Neutrophil (primary cell): Measurements from ENCODE around the gene CMTR1.
"Not testable (repeated sequence)": the region's sequence is repeated elsewhere in the genome, so short reads cannot be mapped to it uniquely, and the experiment has no call there.

Source experiments
- H3K27ac ChIP-seq: fragments of 200-600 bp; sonication (generic); 2 replicates; pipeline ENCODE4 v1.5.1; 2016; ENCODE audit warnings: mild to moderate bottlenecking, moderate library complexity
- H3K27me3 ChIP-seq: fragments of 200-600 bp; sonication (generic); 2 replicates; pipeline ENCODE4 v1.6.0; 2016; ENCODE audit warnings: mild to moderate bottlenecking
- H3K36me3 ChIP-seq: fragments of 200-600 bp; sonication (generic); 2 replicates; pipeline ENCODE4 v1.5.1; 2017
- H3K4me1 ChIP-seq, 2 experiments: fragments of 200-600 bp in 1 of 2; sonication (generic) in 1 of 2; 1 replicate in 1 of 2; 2 replicates in 1 of 2; pipeline versions ENCODE4 v1.5.1 to v1.6.1; 2013 to 2016; ENCODE audit warnings: low read depth in 1 of 2, low read length in 1 of 2, mild to moderate bottlenecking in 1 of 2, moderate library complexity in 1 of 2; ENCODE audit not compliant: control insufficient read depth in 1 of 2, insufficient read depth in 1 of 2
- H3K4me3 ChIP-seq, 2 experiments: fragments of 200-600 bp in 1 of 2; sonication (generic) in 1 of 2; 1 replicate in 1 of 2; 2 replicates in 1 of 2; pipeline ENCODE4 v1.5.1; 2013 to 2016; ENCODE audit warnings: low read depth in 1 of 2, low read length in 1 of 2, mild to moderate bottlenecking in 1 of 2, moderate library complexity in 1 of 2
- H3K9me3 ChIP-seq: fragments of 200-600 bp; sonication (generic); 2 replicates; pipeline ENCODE4 v1.5.1; 2016
- TF ChIP-seq, protein P1 (sequence below): fragments of 200-600 bp; sonication (generic); IDR thresholded peaks from 2 replicates; pipeline ENCODE4 v1.5.1; 2016; ENCODE audit warnings: antibody characterized with exemption

CMTR1 gene

DNA sequence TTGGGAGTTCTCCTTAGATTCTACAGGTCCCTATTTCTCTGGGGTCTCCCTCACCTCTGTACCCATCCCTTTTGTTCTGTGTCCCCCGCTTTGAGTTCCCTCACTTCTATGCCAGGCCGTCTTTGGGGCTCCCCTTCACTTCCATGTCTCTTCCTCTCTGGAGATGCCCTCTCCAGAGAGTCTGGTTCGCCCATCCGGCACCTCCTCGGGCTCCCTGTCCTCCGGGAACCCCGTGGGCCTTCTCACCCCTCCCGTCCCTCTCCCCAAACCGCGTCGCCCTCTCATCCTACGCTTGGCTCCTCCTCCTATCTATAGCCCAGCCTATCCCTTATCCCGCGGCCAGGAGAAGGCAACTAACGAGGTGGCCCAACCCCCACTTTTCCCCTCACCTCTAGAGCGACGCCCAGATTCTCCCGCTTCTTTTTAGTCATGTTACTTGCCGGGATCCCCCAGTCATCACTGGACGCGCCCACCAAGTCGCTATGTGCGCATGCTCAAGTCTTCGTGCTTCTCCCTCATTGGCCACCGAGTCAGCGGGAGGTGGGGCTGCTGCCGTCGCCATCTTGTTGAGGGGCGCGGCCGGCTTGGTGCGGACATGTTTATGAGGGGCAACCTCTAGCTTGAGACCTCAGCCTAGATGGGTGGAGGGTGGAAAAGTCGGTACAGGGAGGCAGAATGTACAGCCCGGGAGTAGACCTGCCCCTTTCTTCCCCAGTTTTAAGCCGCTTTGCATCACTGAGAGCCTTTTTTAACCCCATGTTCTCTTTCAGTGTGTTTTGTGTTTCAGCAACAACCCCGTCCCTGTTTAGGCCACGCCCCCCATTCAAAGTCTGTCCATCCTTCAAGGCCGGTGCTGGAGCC, 66.6 kb downstream of the CMTR1 start, which contains the start of gene CCDC167:
CCDC167 (minus strand) TSS at position 461 of the 861 bp plus-strand sequence; CDS start at position 431, 30 bp downstream.
- no peaks in the 10 kb centered on the region for H3K36me3 ChIP-seq
- peaks cover 28% of the 10 kb centered on the region for H3K27me3 ChIP-seq
- H3K9me3 ChIP-seq = no peaks in the 10 kb centered on the region
- H3K27ac ChIP-seq = peak within 1 kb of the TSS; percentile 0
- H3K4me1 ChIP-seq = peaks cover 3 to 6% of the 10 kb centered on the region in 2 experiments
- H3K4me3 ChIP-seq = peak within 1 kb of the TSS; percentile 70 to 89
- TF ChIP-seq, protein P1, sequence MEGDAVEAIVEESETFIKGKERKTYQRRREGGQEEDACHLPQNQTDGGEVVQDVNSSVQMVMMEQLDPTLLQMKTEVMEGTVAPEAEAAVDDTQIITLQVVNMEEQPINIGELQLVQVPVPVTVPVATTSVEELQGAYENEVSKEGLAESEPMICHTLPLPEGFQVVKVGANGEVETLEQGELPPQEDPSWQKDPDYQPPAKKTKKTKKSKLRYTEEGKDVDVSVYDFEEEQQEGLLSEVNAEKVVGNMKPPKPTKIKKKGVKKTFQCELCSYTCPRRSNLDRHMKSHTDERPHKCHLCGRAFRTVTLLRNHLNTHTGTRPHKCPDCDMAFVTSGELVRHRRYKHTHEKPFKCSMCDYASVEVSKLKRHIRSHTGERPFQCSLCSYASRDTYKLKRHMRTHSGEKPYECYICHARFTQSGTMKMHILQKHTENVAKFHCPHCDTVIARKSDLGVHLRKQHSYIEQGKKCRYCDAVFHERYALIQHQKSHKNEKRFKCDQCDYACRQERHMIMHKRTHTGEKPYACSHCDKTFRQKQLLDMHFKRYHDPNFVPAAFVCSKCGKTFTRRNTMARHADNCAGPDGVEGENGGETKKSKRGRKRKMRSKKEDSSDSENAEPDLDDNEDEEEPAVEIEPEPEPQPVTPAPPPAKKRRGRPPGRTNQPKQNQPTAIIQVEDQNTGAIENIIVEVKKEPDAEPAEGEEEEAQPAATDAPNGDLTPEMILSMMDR = peak; percentile 26

DNA sequence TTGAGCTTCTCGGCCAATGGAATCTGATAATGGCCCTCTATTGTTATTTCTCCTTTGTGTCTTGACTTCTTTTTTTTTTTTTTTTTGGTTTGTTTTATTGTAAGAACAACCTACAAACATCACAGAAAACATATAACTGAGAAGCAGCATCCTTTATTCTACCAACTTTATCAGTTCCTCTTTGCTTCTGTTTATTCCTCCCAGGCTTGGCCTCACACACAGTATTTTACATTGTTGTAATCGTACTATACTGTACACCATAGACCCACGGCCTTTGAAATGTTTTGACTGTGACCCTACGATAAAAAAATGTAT, 67.2 kb downstream of the CMTR1 start:
- H3K27ac ChIP-seq = no peak overlapping the region

DNA sequence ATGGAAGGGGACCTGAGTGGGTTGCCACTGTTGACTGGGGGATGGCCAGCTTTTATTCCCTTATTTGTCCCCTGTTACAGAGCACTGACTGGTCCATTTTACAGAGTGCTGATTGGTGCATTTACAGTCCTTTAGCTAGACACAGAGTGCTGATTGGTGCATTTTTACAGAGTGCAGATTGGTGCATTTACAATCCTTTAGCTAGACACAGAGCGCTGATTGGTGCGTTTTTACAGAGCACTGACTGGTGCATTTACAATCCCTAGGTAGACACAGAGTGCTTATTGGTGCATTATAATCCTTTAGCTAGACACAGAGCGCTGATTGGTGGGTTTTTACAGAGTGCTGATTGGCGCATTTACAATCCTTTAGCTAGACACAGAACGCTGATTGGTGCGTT, 67.9 kb downstream of the CMTR1 start:
- H3K36me3 ChIP-seq, H3K9me3 ChIP-seq, H3K27ac ChIP-seq, H3K4me3 ChIP-seq, H3K4me1 ChIP-seq: not testable (repeated sequence)
- H3K27me3 ChIP-seq = peaks cover 39% of the 10 kb centered on the region

More for the DNA sequence above, 67.2 kb downstream of the CMTR1 start:
- H3K4me1 ChIP-seq = peaks cover 3 to 6% of the 10 kb centered on the region in 2 experiments
- H3K4me3 ChIP-seq = peak overlapping the region; percentile 70 to 89
- peaks cover 34% of the 10 kb centered on the region for H3K27me3 ChIP-seq
- no peaks in the 10 kb centered on the region for H3K36me3 ChIP-seq
- TF ChIP-seq, protein P1 = no peak
- H3K9me3 ChIP-seq = no peaks in the 10 kb centered on the region

DNA sequence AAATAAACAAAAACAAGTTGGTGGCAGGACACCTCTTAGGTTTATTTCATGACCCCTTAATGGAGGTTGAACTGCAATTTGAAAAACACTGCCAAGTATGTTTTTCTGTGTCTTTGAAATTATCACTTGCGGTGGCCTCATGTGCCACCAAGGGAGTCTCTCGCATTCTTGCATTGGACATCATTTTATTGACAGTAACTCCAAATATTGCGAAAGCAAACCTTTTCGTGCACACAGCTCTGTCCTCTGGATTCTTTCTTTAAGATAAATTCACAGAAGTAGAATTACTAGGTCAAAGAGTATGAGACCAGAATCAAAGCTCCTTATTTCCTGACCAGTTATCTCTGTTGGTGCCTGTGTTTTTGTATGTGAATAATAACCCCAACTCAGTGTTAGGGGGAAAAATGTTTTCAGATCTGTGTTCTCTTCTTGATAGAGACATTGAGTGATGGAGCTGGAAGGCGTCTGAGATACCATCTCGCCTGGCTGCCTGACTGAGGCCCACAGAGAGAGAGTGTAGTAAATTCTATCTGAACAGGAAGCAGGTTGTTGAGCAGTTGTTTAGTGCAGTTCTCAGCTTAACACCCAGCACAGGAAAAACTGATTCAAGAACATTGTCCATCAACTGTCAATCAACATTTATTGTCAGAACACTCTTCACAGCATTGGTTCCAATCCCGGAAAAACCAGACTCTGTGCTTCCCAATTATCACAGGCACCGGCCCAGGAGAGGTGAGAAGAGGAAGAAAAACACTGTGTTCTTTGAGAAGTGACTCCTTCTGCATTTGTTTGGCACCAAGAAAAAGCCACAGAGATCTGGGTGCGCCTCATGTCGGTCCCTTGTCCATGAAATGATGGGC, 68.8 kb downstream of the CMTR1 start:
- no peak overlapping the region for H3K27ac ChIP-seq

DNA sequence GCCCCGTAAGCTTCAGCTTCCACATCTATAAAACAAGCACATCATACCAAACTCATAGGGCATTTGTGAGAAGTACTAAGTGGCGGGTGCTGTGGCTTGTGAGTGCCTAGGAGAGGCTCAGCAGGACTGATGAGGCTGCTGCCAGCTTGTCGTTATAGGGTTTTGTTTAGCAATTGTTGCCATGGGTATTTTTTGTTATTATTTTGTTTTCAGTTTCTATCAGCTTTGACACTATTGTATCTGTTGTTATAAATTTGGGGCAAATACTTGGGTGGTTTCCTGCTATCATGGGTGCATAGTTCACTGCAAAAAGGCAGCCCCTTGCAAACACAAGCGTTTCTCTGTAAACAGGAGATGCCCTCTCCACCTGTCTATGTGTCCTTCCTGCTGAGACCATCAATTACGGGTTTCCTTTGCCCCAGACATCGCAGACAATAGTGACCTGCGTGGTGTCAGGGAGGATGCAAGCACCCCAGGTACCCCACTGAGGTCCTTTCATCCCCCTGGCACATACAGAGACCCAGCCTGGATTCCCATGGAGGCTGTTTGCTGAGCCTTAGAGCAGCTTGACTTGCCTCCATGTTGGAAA, 69.8 kb downstream of the CMTR1 start:
- H3K4me1 ChIP-seq = peaks cover 3 to 6% of the 10 kb centered on the region in 2 experiments

More for the DNA sequence above, 68.8 kb downstream of the CMTR1 start:
- Histone ChIP-seq H3K27me3 (peaks cover 39% of the 10 kb centered on the region), H3K4me1 (peaks cover 3 to 6% of the 10 kb centered on the region in 2 experiments), H3K9me3 (no peaks in the 10 kb centered on the region), H3K36me3 (no peaks in the 10 kb centered on the region), H3K4me3 (no peak overlapping the region)
- TF ChIP-seq, protein P1 = no peak

More for the DNA sequence above, 69.8 kb downstream of the CMTR1 start:
- H3K36me3 ChIP-seq = no peaks in the 10 kb centered on the region
- TF ChIP-seq, protein P1 = no peak
- H3K27me3 ChIP-seq = peaks cover 39% of the 10 kb centered on the region
- H3K4me3 ChIP-seq = no peak overlapping the region
- H3K27ac ChIP-seq = no peak overlapping the region
- no peaks in the 10 kb centered on the region for H3K9me3 ChIP-seq
